Astrocyte of the cerebellum (primary cell): Measurements from ENCODE around the gene BAIAP2L1.

Experiments used
- DNase-seq: peaks from one replicate; pipeline ENCODE4 v3.0.0-alpha.2; 2011; ENCODE audit warnings: low read depth
- H3K4me3 ChIP-seq: 2 replicates; pipeline ENCODE4 v1.5.1; 2011; ENCODE audit warnings: mild to moderate bottlenecking, low read depth, low read length, moderate library complexity
- CTCF ChIP-seq: IDR thresholded peaks from 2 replicates; pipeline ENCODE4 v1.5.1; 2012; ENCODE audit warnings: low read length, low read depth, moderate library complexity, mild to moderate bottlenecking; ENCODE audit errors: missing control alignments
- in situ Hi-C: cut with HindIII; loops from 2 replicates; pipeline ENCODE4 v1.10.0; 2017; ENCODE audit warnings: low sequenced_read_pairs

The BAIAP2L1 gene

GRCh38 chr7:98335411-98335977 lies 65.4 kb downstream of the BAIAP2L1 start:
- TF ChIP-seq CTCF, result no peak
- DNase-seq, result no peak
- H3K4me3 ChIP-seq, result no peak overlapping the region
- in situ Hi-C loops, result no loop called here

- in situ Hi-C loops, result no loop called here
- TF ChIP-seq CTCF, result no peak
- H3K4me3 ChIP-seq, result no peak overlapping the region
- no peak for DNase-seq
These were observed 66.8 kb downstream of the BAIAP2L1 start for GRCh38 chr7:98334081-98334480.

- no peak for TF ChIP-seq CTCF
- DNase-seq, result no peak
- no peak overlapping the region for H3K4me3 ChIP-seq
- in situ Hi-C loops, result no loop called here
These were observed 69.9 kb downstream of the BAIAP2L1 start for GRCh38 chr7:98330926-98331529.

GRCh38 chr7:98329791-98330373 lies 71.0 kb downstream of the BAIAP2L1 start:
- in situ Hi-C loops, result no loop called here
- no peak for TF ChIP-seq CTCF
- no peak for DNase-seq
- no peak overlapping the region for H3K4me3 ChIP-seq

- H3K4me3 ChIP-seq, result no peak overlapping the region
- no peak for DNase-seq
- TF ChIP-seq CTCF, result no peak
- in situ Hi-C loops, result no loop called here
These were observed 71.6 kb downstream of the BAIAP2L1 start for GRCh38 chr7:98329100-98329790.

GRCh38 chr7:98324782-98325181 lies 76.1 kb downstream of the BAIAP2L1 start:
- TF ChIP-seq CTCF, result no peak
- in situ Hi-C loops, result no loop called here
- H3K4me3 ChIP-seq, result no peak overlapping the region
- DNase-seq, result no peak
